Central memory CD8-positive, alpha-beta T cell (primary cell): Measurements from ENCODE around the gene PLD4.
"Not testable (repeated sequence)": the region's sequence is repeated elsewhere in the genome, so short reads cannot be mapped to it uniquely, and the experiment has no call there.

Experiments used
- ATAC-seq: fragments of 150-1000 bp; cut with Tn5 transposase; replicated peaks from 2 replicates; pipeline ENCODE4 v1.10.0; 2022; ENCODE audit warnings: mild to moderate bottlenecking, moderate FRiP score, moderate number of reproducible peaks; ENCODE audit not compliant: poor library complexity, severe bottlenecking; ENCODE audit errors: extremely low read depth
- DNase-seq, 2 donors: peaks; one replicate each; pipeline ENCODE4 v3.0.0; 2021; ENCODE audit warnings: low spot score in 2 of 2
- H3K27ac Mint-ChIP-seq: one replicate; pipeline ENCODE4 v1.8.0; 2022; ENCODE audit warnings: low read depth, mild to moderate bottlenecking, moderate library complexity, mixed read lengths
- H3K27me3 Mint-ChIP-seq: one replicate; pipeline ENCODE4 v1.8.0; 2022; ENCODE audit warnings: mixed read lengths
- H3K36me3 Mint-ChIP-seq: one replicate; pipeline ENCODE4 v1.8.0; 2022; ENCODE audit warnings: mild to moderate bottlenecking, moderate library complexity, mixed read lengths; ENCODE audit not compliant: insufficient read depth
- H3K4me1 Mint-ChIP-seq: one replicate; pipeline ENCODE4 v1.8.0; 2022; ENCODE audit warnings: mixed read lengths
- H3K4me3 Mint-ChIP-seq: one replicate; pipeline ENCODE4 v1.8.0; 2022; ENCODE audit warnings: mild to moderate bottlenecking, moderate library complexity, mixed read lengths
- H3K9me3 Mint-ChIP-seq: one replicate; pipeline ENCODE4 v1.8.0; 2022; ENCODE audit warnings: mixed read lengths

The PLD4 gene

GRCh38 chr14:104882325-104882973, 42.2 kb upstream of the PLD4 start:
- Mint-ChIP-seq H3K4me1 (no peaks in the 10 kb centered on the region), H3K36me3 (peaks cover 2% of the 10 kb centered on the region), H3K27me3 (no peaks in the 10 kb centered on the region), H3K9me3 (no peaks in the 10 kb centered on the region), H3K27ac (no peak overlapping the region), H3K4me3 (no peak overlapping the region)
- DNase-seq (no peak), ATAC-seq (no peak)

- H3K9me3 Mint-ChIP-seq: no peaks in the 10 kb centered on the region
- no peaks in the 10 kb centered on the region for H3K27me3 Mint-ChIP-seq
- no peak overlapping the region for H3K27ac Mint-ChIP-seq
- DNase-seq (no peak), ATAC-seq (no peak)
- H3K36me3 Mint-ChIP-seq: peaks cover 2% of the 10 kb centered on the region
- H3K4me1 Mint-ChIP-seq: no peaks in the 10 kb centered on the region
- H3K4me3 Mint-ChIP-seq: no peak overlapping the region
Measured at GRCh38 chr14:104882991-104883660, 41.6 kb upstream of the PLD4 start.

DNA sequence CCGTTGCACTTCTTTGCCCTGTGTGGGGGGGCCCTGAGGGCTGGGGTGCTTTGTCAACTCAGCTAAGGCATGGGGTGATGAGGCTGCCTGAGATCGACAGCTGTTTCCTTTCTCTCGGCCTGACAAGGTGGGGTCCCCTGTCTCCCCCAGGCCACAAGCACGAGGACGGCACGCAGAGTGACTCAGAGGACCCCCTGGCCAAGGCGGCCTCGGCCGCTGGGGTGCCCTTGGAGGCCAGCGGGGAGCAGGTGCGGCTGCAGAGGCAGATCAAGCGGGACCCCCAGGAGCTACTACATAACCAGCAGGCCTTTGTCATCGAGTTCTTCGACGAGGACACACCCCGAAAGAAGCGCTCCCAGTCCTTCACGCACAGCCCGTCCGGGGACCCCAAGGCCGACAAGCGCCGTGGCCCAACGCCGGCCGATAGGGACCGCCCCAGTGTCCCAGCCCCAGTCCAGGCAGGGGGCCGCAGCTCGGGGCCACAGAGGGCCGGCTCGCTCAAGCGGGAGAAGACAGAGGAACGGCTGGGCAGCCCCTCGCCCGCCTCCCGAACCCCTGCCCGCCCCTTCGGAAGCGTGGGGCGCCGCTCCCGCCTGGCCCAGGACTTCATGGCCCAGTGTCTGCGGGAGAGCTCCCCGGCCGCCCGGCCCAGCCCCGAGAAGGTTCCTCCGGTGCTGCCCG, 40.9 kb upstream of the PLD4 start:
- Mint-ChIP-seq H3K27me3 (no peaks in the 10 kb centered on the region), H3K36me3 (peaks cover 2% of the 10 kb centered on the region), H3K4me3 (no peak overlapping the region), H3K4me1 (no peaks in the 10 kb centered on the region), H3K27ac (no peak overlapping the region), H3K9me3 (no peaks in the 10 kb centered on the region)
- DNase-seq: no peak
- no peak for ATAC-seq

GRCh38 chr14:104884381-104884780, 40.3 kb upstream of the PLD4 start:
- DNase-seq, ATAC-seq, H3K27me3 Mint-ChIP-seq, H3K4me1 Mint-ChIP-seq, H3K9me3 Mint-ChIP-seq, H3K4me3 Mint-ChIP-seq, H3K27ac Mint-ChIP-seq, H3K36me3 Mint-ChIP-seq: not testable (repeated sequence)

- Mint-ChIP-seq H3K36me3 (peaks cover 2% of the 10 kb centered on the region), H3K4me3 (no peak overlapping the region), H3K4me1 (no peaks in the 10 kb centered on the region), H3K9me3 (no peaks in the 10 kb centered on the region), H3K27ac (no peak overlapping the region), H3K27me3 (no peaks in the 10 kb centered on the region)
- no peak for ATAC-seq
- no peak for DNase-seq
Measured at GRCh38 chr14:104885031-104885972, 39.4 kb upstream of the PLD4 start.

GRCh38 chr14:104885973-104886689, 38.5 kb upstream of the PLD4 start:
- no peak for DNase-seq

DNA sequence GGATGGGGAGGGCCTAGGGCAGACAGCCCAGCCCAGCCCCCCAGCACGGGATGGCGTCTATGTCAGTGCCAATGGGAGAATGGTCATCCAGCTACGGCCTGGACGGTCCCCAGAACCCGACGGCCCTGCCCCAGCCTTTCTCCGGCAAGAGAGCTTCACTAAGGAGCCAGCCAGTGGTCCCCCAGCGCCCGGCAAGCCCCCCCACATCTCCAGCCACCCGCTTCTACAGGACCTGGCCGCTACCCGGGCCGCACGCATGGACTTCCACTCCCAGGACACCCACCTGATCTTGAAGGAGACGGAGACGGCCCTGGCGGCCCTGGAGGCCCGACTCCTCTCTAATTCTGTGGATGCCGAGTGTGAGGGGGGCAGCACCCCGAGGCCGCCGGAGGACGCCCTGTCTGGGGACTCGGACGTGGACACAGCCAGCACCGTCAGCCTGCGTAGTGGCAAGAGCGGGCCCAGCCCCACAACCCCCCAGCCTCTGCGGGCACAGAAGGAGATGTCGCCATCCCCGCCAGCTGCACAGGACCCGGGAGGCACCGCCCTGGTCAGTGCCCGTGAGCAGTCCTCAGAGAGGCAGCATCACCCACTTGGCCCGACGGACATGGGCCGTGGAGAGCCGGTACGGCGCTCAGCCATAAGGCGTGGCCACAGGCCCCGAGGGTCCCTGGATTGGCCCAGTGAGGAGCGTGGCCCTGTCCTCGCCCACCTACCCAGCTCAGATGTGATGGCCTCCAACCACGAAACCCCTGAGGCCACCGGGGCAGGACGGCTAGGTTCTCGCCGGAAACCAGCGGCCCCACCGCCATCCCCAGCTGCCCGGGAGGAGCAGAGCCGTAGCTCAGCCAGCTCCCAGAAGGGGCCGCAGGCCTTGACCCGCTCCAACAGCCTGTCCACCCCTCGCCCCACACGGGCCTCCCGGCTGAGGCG, 37.7 kb upstream of the PLD4 start:
- H3K4me1 Mint-ChIP-seq: no peaks in the 10 kb centered on the region
- H3K36me3 Mint-ChIP-seq: no peaks in the 10 kb centered on the region
- no peak overlapping the region for H3K27ac Mint-ChIP-seq
- DNase-seq (no peak), ATAC-seq (no peak)
- H3K27me3 Mint-ChIP-seq: no peaks in the 10 kb centered on the region
- H3K9me3 Mint-ChIP-seq: no peaks in the 10 kb centered on the region
- no peak overlapping the region for H3K4me3 Mint-ChIP-seq

More at GRCh38 chr14:104885973-104886689, 38.5 kb upstream of the PLD4 start:
- Mint-ChIP-seq H3K4me3 (no peak overlapping the region), H3K27me3 (no peaks in the 10 kb centered on the region), H3K9me3 (no peaks in the 10 kb centered on the region), H3K4me1 (no peaks in the 10 kb centered on the region), H3K36me3 (peaks cover 2% of the 10 kb centered on the region), H3K27ac (no peak overlapping the region)
- ATAC-seq: no peak

DNA sequence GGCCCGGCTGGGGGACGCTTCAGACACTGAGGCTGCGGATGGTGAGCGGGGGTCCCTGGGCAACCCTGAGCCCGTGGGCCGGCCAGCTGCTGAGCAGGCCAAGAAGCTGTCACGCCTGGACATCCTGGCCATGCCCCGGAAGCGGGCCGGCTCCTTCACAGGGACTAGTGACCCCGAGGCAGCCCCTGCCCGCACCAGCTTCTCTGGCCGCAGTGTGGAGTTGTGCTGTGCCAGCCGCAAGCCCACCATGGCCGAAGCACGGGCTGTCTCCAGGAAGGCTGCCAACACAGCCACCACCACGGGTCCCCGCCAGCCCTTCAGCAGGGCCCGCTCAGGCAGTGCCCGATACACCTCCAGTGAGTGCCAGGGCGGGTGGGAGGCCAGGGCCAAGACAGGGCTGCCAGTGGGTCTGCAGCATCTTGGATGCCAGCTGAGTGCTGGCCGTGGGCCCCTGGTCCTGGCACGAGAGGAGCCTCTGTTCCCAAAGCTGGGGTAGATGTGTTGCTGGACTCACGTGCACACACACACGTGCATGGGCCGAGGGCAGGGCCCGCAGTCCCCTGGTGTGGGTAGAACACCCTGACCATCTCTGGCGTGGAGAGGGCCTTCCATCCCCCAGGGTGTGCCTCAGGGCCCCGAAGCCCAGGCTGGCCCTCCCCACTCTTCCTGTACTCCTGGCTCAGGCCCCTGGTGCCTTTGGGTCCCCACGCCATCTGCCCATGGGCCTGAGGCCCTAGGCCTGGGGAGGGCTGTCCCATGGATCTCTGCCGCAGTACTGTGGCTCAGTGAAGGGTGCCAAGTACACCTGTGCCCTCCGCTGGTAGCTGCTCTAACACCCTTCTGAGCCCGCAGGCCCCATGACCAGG, 36.8 kb upstream of the PLD4 start:
- no peak overlapping the region for H3K27ac Mint-ChIP-seq
- no peaks in the 10 kb centered on the region for H3K27me3 Mint-ChIP-seq
- ATAC-seq (no peak), DNase-seq (no peak)
- no peaks in the 10 kb centered on the region for H3K9me3 Mint-ChIP-seq
- H3K4me1 Mint-ChIP-seq: no peaks in the 10 kb centered on the region
- H3K36me3 Mint-ChIP-seq: no peaks in the 10 kb centered on the region
- H3K4me3 Mint-ChIP-seq: no peak overlapping the region

DNA sequence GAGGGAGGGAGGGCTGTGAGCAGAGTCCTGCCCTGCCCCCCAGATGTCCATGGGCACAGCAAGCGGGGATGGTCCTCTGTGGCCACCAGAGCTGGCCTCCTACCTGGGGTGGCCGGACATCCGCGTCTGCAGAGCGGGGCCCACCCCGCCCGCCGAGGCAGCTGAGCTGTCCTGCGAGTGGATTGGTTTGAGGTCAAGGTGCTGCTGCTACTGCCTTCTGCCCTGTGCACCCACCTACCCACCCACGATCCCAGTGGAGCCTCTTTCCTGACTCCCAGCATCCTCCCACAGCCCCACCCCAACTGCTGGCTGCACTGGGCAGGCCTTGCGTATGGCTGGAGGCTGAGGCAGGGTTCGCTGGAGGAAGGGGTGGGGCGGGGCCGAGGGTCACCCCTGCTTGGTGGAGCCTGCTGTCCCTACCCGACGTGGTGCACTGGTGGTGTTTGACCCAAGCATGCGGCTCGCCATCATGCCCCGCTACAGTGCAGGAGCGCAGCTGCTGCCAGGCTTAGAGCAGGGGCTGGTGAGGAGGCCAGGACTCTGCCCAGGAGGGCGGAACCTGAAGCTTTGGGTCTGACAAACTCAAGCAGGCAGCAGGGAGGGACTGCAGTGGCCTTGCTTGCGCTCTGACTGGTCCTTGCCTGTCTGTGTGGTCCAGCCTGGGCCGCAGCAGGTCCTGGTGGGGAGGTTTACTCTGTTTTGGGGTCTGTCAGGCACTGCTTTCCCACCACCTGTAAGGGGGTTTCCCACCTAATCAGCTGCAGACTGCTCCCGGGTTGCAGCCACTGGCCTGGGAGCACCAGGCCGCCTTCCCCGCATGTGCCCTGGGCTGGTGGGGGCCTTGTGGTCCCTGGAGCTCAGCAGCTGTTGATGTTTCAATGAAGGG, 35.9 kb upstream of the PLD4 start:
- H3K36me3 Mint-ChIP-seq: no peaks in the 10 kb centered on the region
- H3K27ac Mint-ChIP-seq: no peak overlapping the region
- no peaks in the 10 kb centered on the region for H3K4me1 Mint-ChIP-seq
- no peak for DNase-seq
- no peak for ATAC-seq
- no peaks in the 10 kb centered on the region for H3K9me3 Mint-ChIP-seq
- H3K27me3 Mint-ChIP-seq: no peaks in the 10 kb centered on the region
- no peak overlapping the region for H3K4me3 Mint-ChIP-seq

- no peak for DNase-seq
- H3K27me3 Mint-ChIP-seq: no peaks in the 10 kb centered on the region
- no peak overlapping the region for H3K4me3 Mint-ChIP-seq
- H3K9me3 Mint-ChIP-seq: no peaks in the 10 kb centered on the region
- H3K4me1 Mint-ChIP-seq: no peaks in the 10 kb centered on the region
- no peak for ATAC-seq
- H3K27ac Mint-ChIP-seq: no peak overlapping the region
- H3K36me3 Mint-ChIP-seq: no peaks in the 10 kb centered on the region
Measured at GRCh38 chr14:104889375-104889757, 35.3 kb upstream of the PLD4 start.
